NCI-H146 treated with DMSO at 0.1 percent for 48 hours (cell line): ENCODE results near the gene KIF25.

ENCODE experiments used
- DNase-seq: peaks from one replicate; lab custom pipeline; 2025; ENCODE audit not compliant: unreplicated experiment; lab: John Stamatoyannopoulos, UW

The KIF25 gene

GRCh38 chr6:168016176-168016620, 18.7 kb downstream of the KIF25 start:
- no peak for DNase-seq

GRCh38 chr6:168016721-168017525, 19.5 kb downstream of the KIF25 start:
- DNase-seq = no peak

GRCh38 chr6:168017629-168018028, 20.2 kb downstream of the KIF25 start:
- DNase-seq = no peak

- DNase-seq = no peak
Measured at GRCh38 chr6:168018664-168019063, 21.2 kb downstream of the KIF25 start.

GRCh38 chr6:168020242-168020641, 22.8 kb downstream of the KIF25 start:
- DNase-seq = no peak

- no peak for DNase-seq
Measured at GRCh38 chr6:168021581-168021980, 24.1 kb downstream of the KIF25 start.

GRCh38 chr6:168022488-168023321, 25.2 kb downstream of the KIF25 start:
- no peak for DNase-seq

GRCh38 chr6:168024951-168025510, 27.6 kb downstream of the KIF25 start:
- no peak for DNase-seq

GRCh38 chr6:168025831-168026710, 28.6 kb downstream of the KIF25 start:
- no peak for DNase-seq

GRCh38 chr6:168026925-168027324, 29.5 kb downstream of the KIF25 start:
- no peak for DNase-seq

- DNase-seq = no peak
Measured at GRCh38 chr6:168027521-168027920, 30.1 kb downstream of the KIF25 start.

GRCh38 chr6:168028181-168028580, 30.7 kb downstream of the KIF25 start:
- no peak for DNase-seq

GRCh38 chr6:168029459-168030217, 32.2 kb downstream of the KIF25 start:
- no peak for DNase-seq

GRCh38 chr6:168030218-168030746, 32.8 kb downstream of the KIF25 start:
- DNase-seq = no peak

GRCh38 chr6:168030908-168031307, 33.4 kb downstream of the KIF25 start:
- DNase-seq = no peak

- DNase-seq = no peak
Measured at GRCh38 chr6:168031411-168031971, 34.0 kb downstream of the KIF25 start.

- DNase-seq = no peak
Measured at GRCh38 chr6:168032005-168032760, 34.7 kb downstream of the KIF25 start.

GRCh38 chr6:168033791-168034190, 36.3 kb downstream of the KIF25 start:
- no peak for DNase-seq

GRCh38 chr6:168034537-168034936, 37.1 kb downstream of the KIF25 start:
- no peak for DNase-seq
